Fibroblast of lung (primary cell): ENCODE measurements around the gene INSIG1.

Source experiments
- CTCF ChIP-seq, 2 donors: IDR thresholded peaks in 1 of 2; conservative IDR thresholded peaks in 1 of 2; 1 replicate in 1 of 2; 2 replicates in 1 of 2; pipeline ENCODE4 v1.5.1; 2011 to 2012; ENCODE audit warnings: low read length in 2 of 2, control low read depth in 1 of 2, inconsistent platforms in 1 of 2, low read depth in 1 of 2, mild to moderate bottlenecking in 1 of 2
- EZH2 ChIP-seq: IDR thresholded peaks from 2 replicates; pipeline ENCODE4 v1.5.1; 2012; ENCODE audit warnings: low read length, control low read depth, mild to moderate bottlenecking; ENCODE audit errors: missing control alignments

GRCh38 chr7:155349601-155350331, 52.1 kb downstream of the INSIG1 start:
- TF ChIP-seq CTCF (conservative IDR thresholded peaks at IDR 0.05 in 1 of 2, IDR thresholded peaks at IDR 0.05 in 1 of 2; ENCODE audit: low read depth in 1 of 2, low read length in 2 of 2) (no peak), EZH2 (no peak)
